ENCODE data around the gene EFCC1.

DNA sequence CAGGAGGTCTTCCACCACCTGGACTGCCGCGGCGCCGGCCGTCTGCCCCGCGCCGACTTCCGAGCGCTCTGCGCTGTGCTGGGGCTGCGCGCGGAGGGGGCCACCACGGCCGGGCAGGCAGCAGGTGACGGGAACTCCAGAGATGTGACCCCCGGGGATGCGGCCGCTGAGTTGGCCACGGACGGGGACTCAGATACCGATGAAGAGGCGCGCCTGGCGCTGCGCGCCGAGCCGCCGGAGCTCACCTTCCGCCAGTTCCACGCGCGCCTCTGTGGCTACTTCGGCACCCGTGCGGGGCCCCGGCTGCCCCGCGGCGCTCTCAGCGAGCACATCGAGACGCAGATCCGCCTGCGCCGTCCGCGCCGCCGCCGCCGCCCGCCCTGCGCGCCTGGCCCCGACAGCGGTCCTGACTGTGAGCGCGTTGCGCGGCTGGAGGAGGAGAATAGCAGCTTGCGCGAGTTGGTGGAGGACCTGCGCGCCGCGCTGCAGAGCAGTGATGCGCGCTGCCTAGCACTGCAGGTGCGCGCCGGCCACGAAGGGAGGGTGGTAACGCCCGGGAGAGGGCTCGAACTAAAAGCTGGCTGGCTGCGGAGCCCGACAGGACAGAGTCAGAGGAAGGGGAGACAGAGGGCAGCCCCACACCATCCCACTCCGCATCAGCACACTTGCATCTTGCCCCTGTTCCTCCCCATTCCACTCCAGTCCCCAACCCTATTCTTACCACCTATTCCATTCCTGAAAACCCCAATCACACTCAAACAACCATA, 885 bp downstream of the EFCC1 start:
- TF ChIP-seq, protein P1, sequence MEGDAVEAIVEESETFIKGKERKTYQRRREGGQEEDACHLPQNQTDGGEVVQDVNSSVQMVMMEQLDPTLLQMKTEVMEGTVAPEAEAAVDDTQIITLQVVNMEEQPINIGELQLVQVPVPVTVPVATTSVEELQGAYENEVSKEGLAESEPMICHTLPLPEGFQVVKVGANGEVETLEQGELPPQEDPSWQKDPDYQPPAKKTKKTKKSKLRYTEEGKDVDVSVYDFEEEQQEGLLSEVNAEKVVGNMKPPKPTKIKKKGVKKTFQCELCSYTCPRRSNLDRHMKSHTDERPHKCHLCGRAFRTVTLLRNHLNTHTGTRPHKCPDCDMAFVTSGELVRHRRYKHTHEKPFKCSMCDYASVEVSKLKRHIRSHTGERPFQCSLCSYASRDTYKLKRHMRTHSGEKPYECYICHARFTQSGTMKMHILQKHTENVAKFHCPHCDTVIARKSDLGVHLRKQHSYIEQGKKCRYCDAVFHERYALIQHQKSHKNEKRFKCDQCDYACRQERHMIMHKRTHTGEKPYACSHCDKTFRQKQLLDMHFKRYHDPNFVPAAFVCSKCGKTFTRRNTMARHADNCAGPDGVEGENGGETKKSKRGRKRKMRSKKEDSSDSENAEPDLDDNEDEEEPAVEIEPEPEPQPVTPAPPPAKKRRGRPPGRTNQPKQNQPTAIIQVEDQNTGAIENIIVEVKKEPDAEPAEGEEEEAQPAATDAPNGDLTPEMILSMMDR (IDR thresholded peaks at IDR 0.05) = no peak
- TF ChIP-seq POLR2A (IDR thresholded peaks at IDR 0.05) = no peak

Data from Peyer's patch (tissue), 4 donors.